ENCODE data around the gene GLDN.

- TF ChIP-seq CTCF (conservative IDR thresholded peaks at IDR 0.05; ENCODE audit: low read depth in 2 of 2) (peak in 1 of 2 experiments; percentile 44; a peak in 2 of 4 replicates), CREB1 (CRISPR knock-in tag; IDR thresholded peaks at IDR 0.05; ENCODE audit: low read depth) (no peak), EZH2 (IDR thresholded peaks at IDR 0.05; ENCODE audit: low read depth, unreplicated experiment) (no peak), REST (IDR thresholded peaks at IDR 0.05; ENCODE audit: unreplicated experiment) (no peak), POLR2AphosphoS5 (IDR thresholded peaks at IDR 0.05; ENCODE audit: low read depth) (no peak), ZNF331 (CRISPR knock-in tag; IDR thresholded peaks at IDR 0.05; ENCODE audit: low read depth) (no peak), ETS1 (IDR thresholded peaks at IDR 0.05) (no peak), EZH2phosphoT487 (IDR thresholded peaks at IDR 0.05; ENCODE audit: unreplicated experiment) (no peak), ZNF114 (CRISPR knock-in tag; IDR thresholded peaks at IDR 0.05) (no peak)
Measured at GRCh38 chr15:51390966-51391422, 49.5 kb downstream of the GLDN start.

Data from GM23338 (cell line).